A549 treated with AZD9567 at 1 μM for 4 hours (cell line): ENCODE data around the gene ZNF514. TPM values are rescaled to one million over a fixed set of nuclear protein-coding genes. Genes with fewer than 3 reads are reported as not detected.

Experiments used
- total RNA-seq: library from RNA; stranded (reverse); fragments of 200-300 nt; extraction: Qiagen RNA extraction; gene quantifications from 5 replicates; pipeline ENCODE4 v1.2.3, GENCODE V29; 2022; ENCODE audit not compliant: insufficient read depth

The ZNF514 gene
- 4.4 to 7.4 TPM (median 6.9 TPM) in 5 replicates for total RNA-seq

DNA sequence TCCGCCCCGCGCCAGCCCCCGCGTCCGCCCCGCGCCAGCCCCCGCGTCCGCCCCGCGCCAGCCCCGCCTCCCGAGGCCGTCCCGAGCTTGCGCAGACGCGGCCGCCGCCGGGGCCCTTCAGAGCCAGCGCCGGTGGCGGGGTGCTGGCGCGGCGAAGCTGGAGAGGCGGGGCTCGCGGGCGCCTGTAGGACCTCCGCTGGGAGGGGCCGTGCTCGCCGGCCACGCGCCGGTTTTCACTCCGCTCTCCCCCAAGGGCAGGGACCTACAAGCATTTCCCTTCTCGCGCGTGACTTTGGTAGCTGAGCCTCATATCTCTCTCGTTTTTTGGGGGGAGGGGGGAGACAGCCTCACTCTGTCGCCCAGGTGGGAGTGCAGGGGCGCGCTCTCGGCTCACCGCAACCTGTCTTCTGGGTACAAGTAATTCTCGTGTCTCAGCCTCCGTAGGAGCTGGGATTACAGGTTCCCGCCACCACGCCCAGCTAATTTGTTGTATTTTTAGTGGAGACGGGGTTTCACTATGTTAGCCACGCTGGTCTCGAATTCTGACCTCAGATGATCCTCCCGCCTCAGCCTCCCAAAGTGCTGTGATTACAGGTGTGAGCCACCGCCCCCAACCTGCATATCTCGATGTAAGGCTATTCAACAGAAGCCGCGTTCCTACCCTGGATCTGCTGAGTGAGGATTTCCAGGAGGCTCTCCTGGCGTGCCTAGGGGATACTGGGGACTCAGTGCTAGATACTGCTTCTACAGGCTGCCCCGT is at the start of gene ZNF514:
Gene ZNF514 (minus strand): TSS at position 159 of the 760 bp plus-strand sequence. CDS start 6,595 bp downstream, outside the sequence.

DNA sequence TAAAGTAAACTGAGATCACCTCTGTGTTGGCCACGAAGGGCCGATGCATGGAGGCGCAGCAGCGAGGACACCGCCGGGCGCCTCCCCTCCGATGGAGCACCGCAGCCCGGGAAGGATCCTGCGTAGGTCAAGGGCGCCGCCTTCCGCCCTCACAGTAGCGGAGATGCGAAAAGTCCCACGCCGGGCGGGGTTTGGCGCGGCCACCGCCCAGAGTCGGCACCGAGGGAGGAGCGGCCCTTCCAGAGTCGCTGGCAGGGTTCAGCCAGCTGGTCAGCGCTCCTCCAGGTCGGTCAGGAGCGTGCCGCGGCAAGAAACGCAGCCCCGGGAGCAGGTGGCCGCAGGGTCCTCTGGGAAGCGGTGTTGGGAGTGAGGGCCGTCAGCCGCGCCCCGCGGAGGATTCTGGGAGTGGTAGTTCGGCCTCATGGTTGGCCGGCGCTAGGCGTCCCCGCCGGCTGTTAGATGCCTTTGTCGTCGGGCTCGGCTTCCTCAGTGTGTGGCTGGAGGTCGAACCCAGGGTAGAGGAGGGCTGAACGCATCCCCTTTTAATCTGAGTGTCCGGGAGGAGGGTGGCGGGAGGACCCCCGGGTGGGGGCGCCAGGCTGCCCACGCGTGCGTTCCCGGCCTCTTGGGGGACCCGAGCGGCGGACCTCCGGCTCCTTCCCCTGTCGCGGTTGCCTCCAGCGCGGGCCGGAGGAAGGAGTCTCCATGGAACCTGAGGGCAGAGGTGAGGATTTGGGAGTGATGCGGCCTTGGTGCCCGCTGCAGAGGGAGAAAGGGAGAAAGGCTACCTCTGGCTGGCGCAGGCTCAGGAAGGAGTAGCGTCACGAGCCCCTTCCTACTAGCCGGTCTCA is 47.7 kb upstream of the ZNF514 start, which contains the start of gene ZNF892:
Gene ZNF892 (plus strand): TSS at position 411 of the 851 bp plus-strand sequence. CDS start 295 bp downstream, at position 706.

DNA sequence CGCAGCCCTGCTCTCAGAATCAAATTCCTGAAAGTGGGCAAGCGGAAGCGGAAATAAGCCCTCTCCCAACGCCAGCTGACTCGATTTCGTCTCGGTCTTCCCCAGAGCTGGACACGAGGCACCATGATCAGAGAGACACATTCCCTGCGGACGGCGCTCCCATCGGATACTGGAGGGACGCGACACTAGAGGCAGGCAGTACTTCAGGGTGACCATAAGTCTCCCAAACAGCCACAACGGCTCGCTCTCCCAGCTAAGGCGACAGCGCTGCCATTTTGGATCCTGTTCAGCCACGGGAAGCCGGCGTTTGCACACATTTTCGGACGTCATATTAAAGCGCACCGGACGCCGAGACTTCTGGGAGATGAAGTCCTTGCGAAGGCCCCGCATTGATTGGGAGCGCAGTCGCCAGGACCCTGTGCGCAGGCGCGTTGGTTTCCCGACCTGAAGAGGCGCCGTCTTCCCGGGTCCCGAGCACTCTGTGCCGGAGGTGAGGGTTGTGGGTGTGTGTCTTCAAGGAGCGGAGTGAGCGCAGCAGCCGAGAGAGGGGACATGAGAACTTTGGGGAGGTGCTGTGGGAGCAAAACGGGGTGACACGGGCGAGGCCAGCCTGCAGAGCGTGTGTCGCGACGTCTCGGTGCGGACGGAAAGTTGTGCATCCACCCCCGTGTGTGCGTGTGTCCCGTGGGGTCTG is 5.9 kb upstream of the ZNF514 start, which contains the start of gene ZNF2:
Gene ZNF2 (plus strand): TSS at position 439 of the 694 bp plus-strand sequence. CDS start 10,418 bp downstream, outside the sequence.

DNA sequence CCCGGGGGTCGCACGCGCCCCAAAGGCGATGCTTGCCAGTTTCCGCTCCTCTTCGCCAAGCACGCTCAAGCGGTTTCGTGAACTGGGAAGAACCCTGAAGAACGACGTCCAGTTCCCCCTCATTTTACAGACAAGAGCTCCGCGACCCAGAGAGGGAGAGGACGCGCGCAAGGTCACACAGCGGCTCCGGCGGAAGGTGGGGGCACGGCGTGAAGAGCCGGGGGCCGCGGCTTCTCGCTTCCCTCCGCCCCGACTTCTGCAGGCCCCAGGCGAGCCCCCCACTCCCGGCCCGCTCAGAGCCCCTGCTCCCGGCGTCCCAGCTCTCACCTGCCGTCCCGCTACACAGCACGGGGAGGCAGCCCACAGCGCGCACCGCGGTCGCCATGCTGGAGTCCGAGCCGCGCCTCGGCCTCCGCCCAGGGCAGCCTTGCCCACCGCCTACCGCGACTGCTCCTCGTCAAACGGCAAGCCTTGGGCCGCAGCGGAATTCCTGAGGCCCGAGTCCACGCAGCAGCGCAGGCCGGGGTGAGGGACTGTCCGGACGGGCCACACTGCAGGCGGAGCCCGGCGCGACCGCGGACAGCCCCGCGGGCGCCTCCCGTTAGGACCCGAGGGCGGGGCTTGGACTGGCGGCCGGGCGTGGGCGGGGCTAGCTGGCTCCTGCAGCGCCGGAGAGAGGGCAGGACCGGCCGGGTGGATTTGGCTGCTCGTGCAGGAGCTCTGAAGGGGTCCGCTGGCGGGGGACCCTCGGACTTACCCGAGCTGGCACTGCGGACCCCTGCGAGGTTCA is 38.0 kb downstream of the ZNF514 start, which contains the start of gene MRPS5:
Gene MRPS5 (minus strand): TSS at position 402 of the 790 bp plus-strand sequence. CDS start 17 bp downstream, at position 385.

Other genes starting within 250 kb of the ZNF514 start
- gene MAL, start 134.1 kb downstream of the ZNF514 start, total RNA-seq: 0.09 to 0.18 TPM (median 0.14 TPM) in 4 of 5 replicates, not detected in the other
- gene MRPS5, start 38.0 kb downstream of the ZNF514 start, total RNA-seq: 68.5 to 74.9 TPM (median 72.9 TPM) in 5 replicates
- 3.2 to 6.4 TPM (median 3.6 TPM) in 5 replicates for gene ZNF2, start 6.0 kb upstream of the ZNF514 start, total RNA-seq
- 0.39 to 0.54 TPM (median 0.48 TPM) in 4 of 5 replicates, not detected in the other for gene ZNF892, start 47.7 kb upstream of the ZNF514 start, total RNA-seq
- 0.02 to 0.07 TPM (median 0.05 TPM) in 4 of 5 replicates, not detected in the other for gene PROM2, start 114.6 kb upstream of the ZNF514 start, total RNA-seq
- gene KCNIP3, start 137.5 kb upstream of the ZNF514 start, total RNA-seq: 0.70 to 1.9 TPM (median 1.7 TPM) in 5 replicates
- gene FAHD2A, start 242.9 kb upstream of the ZNF514 start, total RNA-seq: 29.6 to 38.6 TPM (median 31.0 TPM) in 5 replicates